ENCODE results near the gene HPSE2.

GRCh38 chr10:99058762-99059161 is 176.9 kb downstream of the HPSE2 start:
- TF ChIP-seq CTCF (conservative IDR thresholded peaks at IDR 0.05) (no peak), EZH2 (IDR thresholded peaks at IDR 0.05; ENCODE audit: low read depth) (no peak)

Measured in PC-9 (cell line).